Spleen (tissue), 11 donors: ENCODE measurements around the gene HJV. TPM values are rescaled to one million over a fixed set of nuclear protein-coding genes. Genes with fewer than 3 reads are reported as not detected.
A peak's percentile ranks its signal among the peaks of the same experiment; 100 is the strongest.

Experiments
- DNase-seq: peaks from one replicate; pipeline ENCODE4 v3.0.0-alpha.2; 2020
- H3K27ac ChIP-seq, 8 donors: fragments of 200-600 bp; sonication (generic) in 7 of 8; 1 replicate in 4 of 8; 2 replicates in 4 of 8; pipeline versions ENCODE4 v1.5.0 to v1.8.0; 2016 to 2021; ENCODE audit warnings: inconsistent platforms in 4 of 8, mild to moderate bottlenecking in 4 of 8, moderate library complexity in 1 of 8
- H3K27me3 ChIP-seq, 7 donors: fragments of 200-600 bp; sonication (generic) in 6 of 7; replicated peaks in 1 of 7; 1 replicate in 4 of 7; 2 replicates in 3 of 7; pipeline versions ENCODE4 v1.5.0 to v1.8.0; 2016 to 2021; ENCODE audit warnings: inconsistent platforms in 3 of 7, mild to moderate bottlenecking in 1 of 7
- H3K36me3 ChIP-seq, 6 donors: fragments of 200-600 bp; sonication (generic) in 5 of 6; 1 replicate in 4 of 6; 2 replicates in 2 of 6; pipeline versions ENCODE4 v1.5.0 to v1.8.0; 2016 to 2021; ENCODE audit warnings: inconsistent platforms in 2 of 6
- H3K4me1 ChIP-seq, 6 donors: fragments of 200-600 bp; sonication (generic) in 5 of 6; 1 replicate in 3 of 6; 2 replicates in 3 of 6; pipeline versions ENCODE4 v1.5.0 to v1.8.0; 2016 to 2021; ENCODE audit warnings: inconsistent platforms in 3 of 6
- H3K4me3 ChIP-seq, 8 donors: fragments of 200-600 bp; sonication (generic) in 7 of 8; 1 replicate in 4 of 8; 2 replicates in 4 of 8; pipeline versions ENCODE4 v1.5.0 to v1.8.0; 2016 to 2021; ENCODE audit warnings: inconsistent platforms in 4 of 8, mild to moderate bottlenecking in 4 of 8, moderate library complexity in 2 of 8
- H3K9me3 ChIP-seq, 8 donors: fragments of 200-600 bp; sonication (generic) in 7 of 8; 1 replicate in 4 of 8; 2 replicates in 4 of 8; pipeline versions ENCODE4 v1.5.0 to v1.8.0; 2016 to 2021; ENCODE audit warnings: inconsistent platforms in 4 of 8
- CTCF ChIP-seq, 11 experiments: fragments of 200-600 bp in 7 of 11; fragments of 450-650 bp in 4 of 11; sonication (generic) in 4 of 11; IDR thresholded peaks in 8 of 11; conservative IDR thresholded peaks in 3 of 11; 1 replicate in 7 of 11; 2 replicates in 4 of 11; pipeline versions ENCODE4 v1.4.0 to v1.8.0; 2016 to 2021; ENCODE audit warnings: antibody characterized with exemption in 11 of 11, inconsistent platforms in 4 of 11, mild to moderate bottlenecking in 1 of 11
- POLR2A ChIP-seq, 3 donors: fragments of 450-650 bp; IDR thresholded peaks; one replicate each; pipeline ENCODE4 v1.5.1; 2017; ENCODE audit warnings: antibody characterized with exemption in 3 of 3, mild to moderate bottlenecking in 1 of 3
- POLR2AphosphoS5 ChIP-seq, 3 donors: sonication (generic); formaldehyde crosslinking; IDR thresholded peaks; one replicate each; pipeline ENCODE4 v1.5.1; 2017; ENCODE audit warnings: antibody characterized with exemption in 3 of 3
- WGBS, 5 donors: extraction: QIAGEN DNeasy Blood & Tissue Kit in 3 of 5; methylation state at CpG; one replicate each; pipeline versions ENCODE4 v1.1.5 to v1.1.7; 2013 to 2018; 5-methylcytosine and 5-hydroxymethylcytosine counted together
- intact Hi-C: fragments of 100-400 bp; cut with DNase I; formaldehyde crosslinking; loops from one replicate; pipeline ENCODE4 v1.15.0; 2023; ENCODE audit warnings: low total_unique reads
- polyA plus RNA-seq, 3 donors: library from polyadenylated mRNA; stranded (reverse); fragments of 200-250 nt; gene quantifications; one replicate each; pipeline ENCODE4 v1.2.1, GENCODE V29; 2013
- total RNA-seq, 7 donors: library from RNA; depleted of rRNA in 3 of 7; stranded (reverse); fragments of >200 nt in 3 of 7; fragmentation: NEBNext Ultra II Directional in 4 of 7; extraction: Animal tissue kit (Norgen Biotek cat#: 25700) in 4 of 7; gene quantifications; one replicate each; pipeline versions ENCODE4 v1.1.0 to v1.2.1, GENCODE V29; 2016 to 2021
- donor health status: healthy with polysubstance abuse.
- donor health status: DM: no; HTN: no; CAD: no; lungs with moderate emphysema.
- donor health status: DM: no; HTN: no; CAD: no.
- donor health status: Bipolar disorder and iron deficiency.
- donor health status: healthy.
- donor health status: DM: no; HTN: no; CAD: no.
- donor health status: DM: yes; HTN: yes; CAD: no.

The HJV gene
- total and polyA plus RNA-seq, 10 donors = not detected

GRCh38 chr1:146016891-146017290, 4.6 kb downstream of the HJV start:
- Histone ChIP-seq H3K27me3 (peaks cover 3 to 40% (median 25%) of the 10 kb centered on the region in 7 donors), H3K9me3 (no peaks in the 10 kb centered on the region), H3K36me3 (no peaks in the 10 kb centered on the region), H3K27ac (no peak overlapping the region), H3K4me3 (no peak overlapping the region), H3K4me1 (peaks cover 6 to 29% (median 20%) of the 10 kb centered on the region in 6 donors)
- WGBS, 5 donors = 67 to 84% (median 68%) methylated on average over 1 of the region's 1 CpG
- intact Hi-C loops = no loop called here
- DNase-seq = no peak
- no peak for TF ChIP-seq POLR2AphosphoS5 (IDR thresholded peaks at IDR 0.05)
- TF ChIP-seq CTCF (IDR thresholded peaks at IDR 0.05 in 8 of 11, conservative IDR thresholded peaks at IDR 0.05 in 3 of 11) = no peak
- no peak for TF ChIP-seq POLR2A (IDR thresholded peaks at IDR 0.05)

GRCh38 chr1:146013559-146013922, 8.0 kb downstream of the HJV start:
- no peak for DNase-seq
- Histone ChIP-seq H3K27ac (no peak overlapping the region), H3K36me3 (no peaks in the 10 kb centered on the region), H3K27me3 (peaks cover 0 to 7% (median 0%) of the 10 kb centered on the region in 7 donors), H3K4me1 (peaks cover 2 to 40% (median 10%) of the 10 kb centered on the region in 6 donors), H3K4me3 (no peak overlapping the region), H3K9me3 (no peaks in the 10 kb centered on the region)
- intact Hi-C loops = loop anchor here (5.0 kb wide), 3 partner anchors 36 to 166 kb away; partner anchors contain the start of gene NUDT17
- TF ChIP-seq POLR2A (IDR thresholded peaks at IDR 0.05) (no peak), POLR2AphosphoS5 (IDR thresholded peaks at IDR 0.05) (no peak), CTCF (IDR thresholded peaks at IDR 0.05 in 8 of 11, conservative IDR thresholded peaks at IDR 0.05 in 3 of 11) (no peak)
- WGBS, 5 donors = 70 to 85% (median 72%) methylated on average over 6 of the region's 6 CpGs

- peaks cover 2 to 44% (median 12%) of the 10 kb centered on the region in 6 donors for H3K4me1 ChIP-seq
- 3 to 13% (median 8%) methylated on average over 4 of the region's 4 CpGs for WGBS, 5 donors
- H3K27me3 ChIP-seq = peaks cover 0 to under 1% (median 0%) of the 10 kb centered on the region in 7 donors
- H3K36me3 ChIP-seq = no peaks in the 10 kb centered on the region
- TF ChIP-seq CTCF (IDR thresholded peaks at IDR 0.05 in 8 of 11, conservative IDR thresholded peaks at IDR 0.05 in 3 of 11) (peak; percentile 50 to 90 (median 74)), POLR2A (IDR thresholded peaks at IDR 0.05) (no peak)
- no peak for DNase-seq
- intact Hi-C loops = loop anchor here (5.0 kb wide), 3 partner anchors 36 to 166 kb away; partner anchors contain the start of gene NUDT17
- peak overlapping the region in 1 of 8 donors; percentile 10 for H3K27ac ChIP-seq
- no peak overlapping the region for H3K4me3 ChIP-seq
- H3K9me3 ChIP-seq = no peaks in the 10 kb centered on the region
Measured at GRCh38 chr1:146012703-146013558, 8.6 kb downstream of the HJV start.

GRCh38 chr1:146010126-146010738, 11.3 kb downstream of the HJV start:
- H3K36me3 ChIP-seq = no peaks in the 10 kb centered on the region
- H3K27me3 ChIP-seq = no peaks in the 10 kb centered on the region
- intact Hi-C loops = loop anchor here (5.0 kb wide), 3 partner anchors 33 to 163 kb away; partner anchors contain the start of gene NUDT17
- H3K4me1 ChIP-seq = peaks cover 12 to 71% (median 35%) of the 10 kb centered on the region in 6 donors
- no peaks in the 10 kb centered on the region for H3K9me3 ChIP-seq
- DNase-seq = no peak
- no peak for TF ChIP-seq POLR2A (IDR thresholded peaks at IDR 0.05)
- no peak for TF ChIP-seq CTCF (IDR thresholded peaks at IDR 0.05 in 8 of 11, conservative IDR thresholded peaks at IDR 0.05 in 3 of 11)
- no peak for TF ChIP-seq POLR2AphosphoS5 (IDR thresholded peaks at IDR 0.05)
- H3K27ac ChIP-seq = peak overlapping the region; percentile 22 to 76 (median 54)
- 82 to 93% (median 91%) methylated on average over 8 of the region's 8 CpGs for WGBS, 5 donors
- no peak overlapping the region for H3K4me3 ChIP-seq
